ENCODE measurements around the gene EPHB1.
"Not testable (repeated sequence)": the region's sequence is repeated elsewhere in the genome, so short reads cannot be mapped to it uniquely, and the experiment has no call there.

EPHB1 gene

DNA sequence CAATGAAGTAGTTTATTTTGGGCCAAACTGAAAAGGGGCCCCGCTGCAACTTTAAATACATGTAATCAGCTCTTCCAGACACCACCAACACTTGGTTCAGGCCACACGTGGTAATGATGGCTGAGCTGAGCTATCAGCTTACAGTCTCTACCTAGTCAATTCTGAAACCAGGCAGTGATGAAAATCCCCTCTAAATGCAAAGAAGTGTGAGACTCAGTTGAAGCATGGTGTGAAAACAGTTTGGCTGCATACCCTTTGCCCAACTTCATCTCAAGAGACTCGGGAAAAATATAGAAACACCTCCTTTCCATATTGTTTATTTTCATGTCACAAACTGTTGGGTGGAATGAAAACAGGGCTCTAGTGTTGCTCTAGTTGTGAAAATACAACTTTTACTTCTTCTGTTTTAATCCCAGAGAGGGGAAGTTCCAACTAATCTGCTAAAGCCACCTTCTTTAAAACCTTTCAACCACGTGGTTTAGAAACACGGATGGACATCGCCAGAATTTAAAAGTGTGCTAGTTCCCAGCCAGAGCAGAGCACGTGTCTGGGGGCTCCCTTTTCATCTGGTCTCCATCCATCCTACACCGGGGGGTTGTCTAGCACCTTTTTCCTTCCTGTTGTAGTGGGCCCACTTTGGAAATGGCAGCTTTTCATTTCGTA is 229.1 kb downstream of the EPHB1 start:
- no peak overlapping the region for H3K9ac ChIP-seq (ENCODE audit: low read depth, low read length, poor library complexity)
- no peak for DNase-seq (ENCODE audit: low spot score)
- H3K4ac ChIP-seq (ENCODE audit: low read length) = no peak overlapping the region
- no peak overlapping the region for H3K14ac ChIP-seq (ENCODE audit: low read length)
- no peak overlapping the region for H3K23ac ChIP-seq (ENCODE audit: low read depth, low read length, poor library complexity)
- H2BK5ac ChIP-seq (ENCODE audit: low read length) = no peak overlapping the region
- no peaks in the 10 kb centered on the region for H3K27me3 ChIP-seq (ENCODE audit: control insufficient read depth in 3 of 3, insufficient read depth in 3 of 3, low read depth in 1 of 3, low read length in 3 of 3)
- no peak overlapping the region for H4K91ac ChIP-seq (ENCODE audit: low read depth, low read length, poor library complexity)
- no peaks in the 10 kb centered on the region for H3K9me3 ChIP-seq (replicated peaks in 1 of 2; ENCODE audit: control insufficient read depth in 2 of 2, insufficient read depth in 1 of 2, low read depth in 1 of 2, low read length in 2 of 2)
- no peak overlapping the region for H3K27ac ChIP-seq (replicated peaks; ENCODE audit: low read length)
- peaks cover 0 to under 1% of the 10 kb centered on the region in 2 donors for H3K4me1 ChIP-seq (ENCODE audit: control insufficient read depth in 2 of 2, insufficient read depth in 1 of 2, low read depth in 1 of 2, low read length in 2 of 2)
- H2AFZ ChIP-seq (ENCODE audit: low read length) = no peak overlapping the region
- WGBS, 2 donors (ENCODE audit: extremely low coverage in 2 of 2, insufficient read length in 2 of 2, insufficient replicate concordance in 1 of 2) = no CpG with 5 or more reads among the region's 9 CpGs
- H3K4me3 ChIP-seq (ENCODE audit: low read length in 2 of 2) = no peak overlapping the region
- H2BK15ac ChIP-seq (ENCODE audit: low read length) = no peak overlapping the region
- H4K8ac ChIP-seq (ENCODE audit: low read depth, low read length) = no peak overlapping the region
- no peak overlapping the region for H2BK120ac ChIP-seq (ENCODE audit: low read depth, low read length)
- H2BK12ac ChIP-seq (ENCODE audit: low read length) = no peak overlapping the region
- H3K18ac ChIP-seq (ENCODE audit: low read length) = no peak overlapping the region
- H3K36me3 ChIP-seq (replicated peaks in 1 of 2; ENCODE audit: control insufficient read depth in 2 of 2, insufficient read depth in 2 of 2, low read length in 2 of 2) = no peaks in the 10 kb centered on the region
- H3K4me2 ChIP-seq (ENCODE audit: insufficient read depth, low read length, poor library complexity, severe bottlenecking) = no peak overlapping the region
- H3K79me1 ChIP-seq (ENCODE audit: low read depth, low read length) = no peaks in the 10 kb centered on the region
- no peak overlapping the region for H2AK5ac ChIP-seq (ENCODE audit: low read depth, low read length)

DNA sequence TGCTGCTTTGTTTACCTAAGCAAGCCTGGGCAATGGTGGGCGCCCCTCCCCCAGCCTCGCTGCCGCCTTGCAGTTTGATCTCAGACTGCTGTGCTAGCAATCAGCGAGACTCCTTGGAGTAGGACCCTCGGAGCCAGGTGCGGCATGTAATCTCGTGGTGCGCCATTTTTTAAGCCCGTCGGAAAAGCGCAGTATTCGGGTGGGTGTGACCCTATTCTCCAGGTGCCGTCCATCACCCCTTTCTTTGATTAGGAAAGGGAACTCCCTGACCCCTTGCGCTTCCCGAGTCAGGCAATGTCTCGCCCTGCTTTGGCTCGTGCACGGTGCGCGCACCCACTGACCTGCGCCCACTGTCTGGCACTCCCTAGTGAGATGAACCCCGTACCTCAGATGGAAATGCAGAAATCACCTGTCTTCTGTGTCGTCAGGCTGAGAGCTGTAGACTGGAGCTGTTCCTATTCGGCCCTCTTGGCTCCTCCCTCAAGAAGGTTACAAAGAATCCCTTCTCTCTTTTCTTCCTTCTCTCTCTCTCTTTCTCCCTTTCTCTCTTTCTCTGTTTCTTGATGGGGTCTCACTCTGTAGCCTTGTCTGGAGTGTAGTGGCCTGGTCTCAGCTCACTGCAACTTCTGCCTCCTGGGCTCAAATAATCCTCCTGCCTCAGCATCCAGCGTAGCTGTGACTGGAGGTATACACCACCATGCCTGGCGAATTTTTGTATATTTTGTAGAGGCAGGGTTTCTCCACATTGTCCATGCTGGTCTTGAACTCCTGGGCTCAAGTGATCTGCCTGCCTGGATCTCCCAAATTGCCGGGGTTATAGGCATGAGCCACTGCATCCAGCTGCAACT is 235.9 kb downstream of the EPHB1 start:
- not testable (repeated sequence) for H3K18ac ChIP-seq (ENCODE audit: low read length); H4K91ac ChIP-seq (ENCODE audit: low read depth, low read length, poor library complexity); H2AK5ac ChIP-seq (ENCODE audit: low read depth, low read length); DNase-seq (ENCODE audit: low spot score); H2BK120ac ChIP-seq (ENCODE audit: low read depth, low read length); H3K36me3 ChIP-seq (replicated peaks in 1 of 2; ENCODE audit: control insufficient read depth in 2 of 2, insufficient read depth in 2 of 2, low read length in 2 of 2); H3K23ac ChIP-seq (ENCODE audit: low read depth, low read length, poor library complexity); H2BK15ac ChIP-seq (ENCODE audit: low read length); H3K9ac ChIP-seq (ENCODE audit: low read depth, low read length, poor library complexity); H3K14ac ChIP-seq (ENCODE audit: low read length); H3K27me3 ChIP-seq (ENCODE audit: control insufficient read depth in 3 of 3, insufficient read depth in 3 of 3, low read depth in 1 of 3, low read length in 3 of 3); H4K8ac ChIP-seq (ENCODE audit: low read depth, low read length); H3K79me1 ChIP-seq (ENCODE audit: low read depth, low read length); H2BK5ac ChIP-seq (ENCODE audit: low read length); H3K9me3 ChIP-seq (replicated peaks in 1 of 2; ENCODE audit: control insufficient read depth in 2 of 2, insufficient read depth in 1 of 2, low read depth in 1 of 2, low read length in 2 of 2); H3K27ac ChIP-seq (replicated peaks; ENCODE audit: low read length); H3K4ac ChIP-seq (ENCODE audit: low read length); H2BK12ac ChIP-seq (ENCODE audit: low read length)
- H2AFZ ChIP-seq (ENCODE audit: low read length) = peak overlapping the region; percentile 22
- H3K4me1 ChIP-seq (ENCODE audit: control insufficient read depth in 2 of 2, insufficient read depth in 1 of 2, low read depth in 1 of 2, low read length in 2 of 2) = peaks cover 8 to 13% of the 10 kb centered on the region in 2 donors
- H3K4me3 ChIP-seq (ENCODE audit: low read length in 2 of 2) = peak overlapping the region in 1 of 2 donors; percentile 33
- no CpG with 5 or more reads among the region's 27 CpGs for WGBS, 2 donors (ENCODE audit: extremely low coverage in 2 of 2, insufficient read length in 2 of 2, insufficient replicate concordance in 1 of 2)
- peak overlapping the region; percentile 18 for H3K4me2 ChIP-seq (ENCODE audit: insufficient read depth, low read length, poor library complexity, severe bottlenecking)

DNA sequence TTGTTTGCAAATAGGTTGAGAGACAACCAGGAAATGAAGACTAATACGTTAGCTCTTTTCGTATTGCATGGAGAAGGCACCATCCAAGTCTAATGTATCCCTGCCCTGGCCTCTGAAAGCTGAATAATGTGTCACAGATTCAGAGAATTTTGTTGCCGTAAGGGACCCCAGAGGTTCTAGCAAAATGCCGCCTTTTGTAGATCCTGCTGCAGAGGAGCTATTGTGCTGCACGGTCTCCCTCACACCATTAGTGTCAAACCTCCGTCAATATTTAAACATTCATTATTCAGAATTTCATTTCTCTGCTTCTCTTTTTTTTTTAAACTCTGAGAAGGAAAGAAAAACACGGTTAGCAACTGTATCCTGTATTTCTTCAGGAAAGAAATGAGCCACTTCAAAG is 238.7 kb downstream of the EPHB1 start:
- Histone ChIP-seq H4K8ac (ENCODE audit: low read depth, low read length) (no peak overlapping the region), H3K9ac (ENCODE audit: low read depth, low read length, poor library complexity) (no peak overlapping the region), H3K4me2 (ENCODE audit: insufficient read depth, low read length, poor library complexity, severe bottlenecking) (no peak overlapping the region), H3K18ac (ENCODE audit: low read length) (no peak overlapping the region), H2AFZ (ENCODE audit: low read length) (no peak overlapping the region), H2BK12ac (ENCODE audit: low read length) (no peak overlapping the region), H3K27ac (replicated peaks; ENCODE audit: low read length) (no peak overlapping the region), H3K27me3 (ENCODE audit: control insufficient read depth in 3 of 3, insufficient read depth in 3 of 3, low read depth in 1 of 3, low read length in 3 of 3) (peaks cover 0 to 3% (median 0%) of the 10 kb centered on the region in 3 experiments), H3K14ac (ENCODE audit: low read length) (no peak overlapping the region), H4K91ac (ENCODE audit: low read depth, low read length, poor library complexity) (no peak overlapping the region), H3K79me1 (ENCODE audit: low read depth, low read length) (no peaks in the 10 kb centered on the region), H3K9me3 (replicated peaks in 1 of 2; ENCODE audit: control insufficient read depth in 2 of 2, insufficient read depth in 1 of 2, low read depth in 1 of 2, low read length in 2 of 2) (no peaks in the 10 kb centered on the region), H3K4me1 (ENCODE audit: control insufficient read depth in 2 of 2, insufficient read depth in 1 of 2, low read depth in 1 of 2, low read length in 2 of 2) (peaks cover 8 to 13% of the 10 kb centered on the region in 2 donors), H2BK120ac (ENCODE audit: low read depth, low read length) (no peak overlapping the region), H2AK5ac (ENCODE audit: low read depth, low read length) (no peak overlapping the region), H2BK15ac (ENCODE audit: low read length) (no peak overlapping the region), H2BK5ac (ENCODE audit: low read length) (no peak overlapping the region), H3K36me3 (replicated peaks in 1 of 2; ENCODE audit: control insufficient read depth in 2 of 2, insufficient read depth in 2 of 2, low read length in 2 of 2) (no peaks in the 10 kb centered on the region), H3K4me3 (ENCODE audit: low read length in 2 of 2) (no peak overlapping the region), H3K23ac (ENCODE audit: low read depth, low read length, poor library complexity) (no peak overlapping the region), H3K4ac (ENCODE audit: low read length) (no peak overlapping the region)
- no peak for DNase-seq (ENCODE audit: low spot score)
- 100% methylated on average over 1 of the region's 7 CpGs; no CpG with 5 or more reads in 1 of the 2 donors for WGBS, 2 donors (ENCODE audit: extremely low coverage in 2 of 2, insufficient read length in 2 of 2, insufficient replicate concordance in 1 of 2)

DNA sequence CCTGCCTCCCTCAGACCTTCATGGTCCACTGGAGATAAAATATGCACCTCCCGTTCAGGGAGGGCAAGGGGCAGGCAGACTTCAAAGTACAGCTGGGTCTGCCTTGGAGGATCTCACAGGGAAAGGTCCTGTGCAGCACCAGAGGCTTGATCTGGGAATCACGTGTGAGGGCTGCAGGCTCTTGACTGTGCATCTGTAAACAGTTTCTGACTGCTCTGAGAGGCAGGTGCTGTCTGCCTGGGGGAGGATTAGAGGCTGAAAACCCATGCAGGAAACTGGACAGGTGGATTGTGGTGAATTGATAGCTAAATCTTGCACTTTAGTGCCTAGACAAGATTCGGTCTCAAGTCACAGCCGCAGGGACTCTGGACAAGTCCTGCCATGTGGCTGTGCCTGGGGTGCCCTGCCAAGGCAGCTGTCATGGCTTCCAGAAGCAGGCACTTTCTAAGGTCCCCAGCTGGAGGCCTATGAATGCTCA is 239.3 kb downstream of the EPHB1 start:
- Histone ChIP-seq H3K27me3 (ENCODE audit: control insufficient read depth in 3 of 3, insufficient read depth in 3 of 3, low read depth in 1 of 3, low read length in 3 of 3) (peaks cover 0 to 3% (median 0%) of the 10 kb centered on the region in 3 experiments), H2BK15ac (ENCODE audit: low read length) (no peak overlapping the region), H2BK12ac (ENCODE audit: low read length) (no peak overlapping the region), H3K4me3 (ENCODE audit: low read length in 2 of 2) (no peak overlapping the region), H3K4me2 (ENCODE audit: insufficient read depth, low read length, poor library complexity, severe bottlenecking) (no peak overlapping the region), H3K4me1 (ENCODE audit: control insufficient read depth in 2 of 2, insufficient read depth in 1 of 2, low read depth in 1 of 2, low read length in 2 of 2) (peaks cover 8 to 13% of the 10 kb centered on the region in 2 donors), H4K91ac (ENCODE audit: low read depth, low read length, poor library complexity) (no peak overlapping the region), H3K27ac (replicated peaks; ENCODE audit: low read length) (no peak overlapping the region), H3K36me3 (replicated peaks in 1 of 2; ENCODE audit: control insufficient read depth in 2 of 2, insufficient read depth in 2 of 2, low read length in 2 of 2) (no peaks in the 10 kb centered on the region), H4K8ac (ENCODE audit: low read depth, low read length) (no peak overlapping the region), H3K14ac (ENCODE audit: low read length) (no peak overlapping the region), H3K23ac (ENCODE audit: low read depth, low read length, poor library complexity) (no peak overlapping the region), H2AFZ (ENCODE audit: low read length) (no peak overlapping the region), H3K9ac (ENCODE audit: low read depth, low read length, poor library complexity) (no peak overlapping the region), H2AK5ac (ENCODE audit: low read depth, low read length) (no peak overlapping the region), H3K9me3 (replicated peaks in 1 of 2; ENCODE audit: control insufficient read depth in 2 of 2, insufficient read depth in 1 of 2, low read depth in 1 of 2, low read length in 2 of 2) (no peaks in the 10 kb centered on the region), H2BK120ac (ENCODE audit: low read depth, low read length) (no peak overlapping the region), H3K18ac (ENCODE audit: low read length) (no peak overlapping the region), H3K79me1 (ENCODE audit: low read depth, low read length) (no peaks in the 10 kb centered on the region), H2BK5ac (ENCODE audit: low read length) (no peak overlapping the region), H3K4ac (ENCODE audit: low read length) (no peak overlapping the region)
- no CpG with 5 or more reads among the region's 4 CpGs for WGBS, 2 donors (ENCODE audit: extremely low coverage in 2 of 2, insufficient read length in 2 of 2, insufficient replicate concordance in 1 of 2)
- no peak for DNase-seq (ENCODE audit: low spot score)
